Body of pancreas (tissue), 4 donors: ENCODE data around the gene CTSF. TPM values are rescaled to one million over a fixed set of nuclear protein-coding genes. Genes with fewer than 3 reads are reported as not detected.

ENCODE experiments used
- ATAC-seq: fragments of 150-250 bp; one replicate; pipeline ENCODE4 v1.9.1; 2016
- DNase-seq, 4 donors: peaks; one replicate each; pipeline ENCODE4 v3.0.0-alpha.2; 2019
- H3K27ac ChIP-seq, 4 donors: fragments of 200-600 bp; sonication (generic); 1 replicate in 3 of 4; 2 replicates in 1 of 4; pipeline versions ENCODE4 v1.5.1 to v1.6.1; 2016 to 2019; ENCODE audit warnings: mild to moderate bottlenecking in 1 of 4, mixed read lengths in 1 of 4, moderate library complexity in 1 of 4
- H3K27me3 ChIP-seq, 2 donors: fragments of 200-600 bp; sonication (generic); one replicate each; pipeline ENCODE4 v1.6.0; 2016; ENCODE audit warnings: mild to moderate bottlenecking in 1 of 2
- H3K36me3 ChIP-seq, 2 donors: fragments of 200-600 bp; sonication (generic); replicated peaks in 1 of 2; 2 replicates each; pipeline ENCODE4 v1.5.1; 2016; ENCODE audit warnings: low read depth in 2 of 2; ENCODE audit not compliant: insufficient read depth in 1 of 2
- H3K4me1 ChIP-seq: fragments of 200-600 bp; sonication (generic); one replicate; pipeline ENCODE4 v1.6.0; 2016
- H3K4me3 ChIP-seq, 2 donors: fragments of 200-600 bp; sonication (generic); 1 replicate in 1 of 2; 2 replicates in 1 of 2; pipeline ENCODE4 v1.5.1; 2016 to 2019
- H3K9me3 ChIP-seq, 3 donors: fragments of 200-600 bp; sonication (generic); 1 replicate in 2 of 3; 2 replicates in 1 of 3; pipeline ENCODE4 v1.5.1; 2016
- CTCF ChIP-seq, 7 experiments: fragments of 450-650 bp in 4 of 7; fragments of 200-600 bp in 3 of 7; sonication (generic) in 3 of 7; IDR thresholded peaks; one replicate each; pipeline ENCODE4 v1.5.1; 2016 to 2019; ENCODE audit warnings: antibody characterized with exemption in 7 of 7
- POLR2A ChIP-seq, 3 donors: fragments of 450-650 bp; IDR thresholded peaks; one replicate each; pipeline ENCODE4 v1.6.1; 2016; ENCODE audit warnings: antibody characterized with exemption in 3 of 3, mild to moderate bottlenecking in 2 of 3
- WGBS, 2 donors: methylation state at CpG; one replicate each; pipeline ENCODE4 v1.1.5; 2017; 5-methylcytosine and 5-hydroxymethylcytosine counted together
- intact Hi-C: fragments of 100-400 bp; cut with DNase I; formaldehyde crosslinking; loops from one replicate; pipeline ENCODE4 v1.15.1; 2023
- total RNA-seq, 2 donors: library from RNA; depleted of rRNA; stranded (reverse); fragments of >200 nt; gene quantifications; one replicate each; pipeline ENCODE4 v1.1.0, GENCODE V29; 2016

The CTSF gene
- total RNA-seq, 2 donors from 2014 or later = 55.8 to 61.3 TPM

- no peak for TF ChIP-seq CTCF (IDR thresholded peaks at IDR 0.05)
- no peak for TF ChIP-seq POLR2A (IDR thresholded peaks at IDR 0.05)
- Histone ChIP-seq H3K9me3 (no peaks in the 10 kb centered on the region), H3K27ac (no peak overlapping the region), H3K4me3 (no peak overlapping the region), H3K36me3 (no peaks in the 10 kb centered on the region), H3K4me1 (no peaks in the 10 kb centered on the region), H3K27me3 (no peaks in the 10 kb centered on the region)
- DNase-seq = no peak
- intact Hi-C loops = no loop called here
- WGBS, 2 donors = 94 to 95% methylated on average over 7 to 11 of the region's 11 CpGs
- ATAC-seq = no peak
Measured at GRCh38 chr11:66531841-66532240, 36.6 kb downstream of the CTSF start.

- Histone ChIP-seq H3K4me3 (no peak overlapping the region), H3K4me1 (no peaks in the 10 kb centered on the region), H3K27ac (no peak overlapping the region), H3K36me3 (no peaks in the 10 kb centered on the region), H3K9me3 (no peaks in the 10 kb centered on the region), H3K27me3 (no peaks in the 10 kb centered on the region)
- intact Hi-C loops = no loop called here
- no peak for DNase-seq
- no peak for TF ChIP-seq CTCF (IDR thresholded peaks at IDR 0.05)
- no peak for TF ChIP-seq POLR2A (IDR thresholded peaks at IDR 0.05)
- WGBS, 2 donors = 80 to 87% methylated on average over 6 to 9 of the region's 10 CpGs
- ATAC-seq = no peak
Measured at GRCh38 chr11:66530927-66531709, 37.3 kb downstream of the CTSF start.

- no peaks in the 10 kb centered on the region for H3K4me1 ChIP-seq
- TF ChIP-seq POLR2A (IDR thresholded peaks at IDR 0.05) (no peak), CTCF (IDR thresholded peaks at IDR 0.05) (no peak)
- no peak for ATAC-seq
- 90 to 92% methylated on average over 13 of the region's 13 CpGs for WGBS, 2 donors
- H3K27me3 ChIP-seq = no peaks in the 10 kb centered on the region
- no peaks in the 10 kb centered on the region for H3K9me3 ChIP-seq
- intact Hi-C loops = no loop called here
- H3K27ac ChIP-seq = no peak overlapping the region
- H3K4me3 ChIP-seq = no peak overlapping the region
- H3K36me3 ChIP-seq = no peaks in the 10 kb centered on the region
- no peak for DNase-seq
Measured at GRCh38 chr11:66529655-66530054, 38.8 kb downstream of the CTSF start.

- WGBS, 2 donors = 80 to 82% methylated on average over 10 of the region's 10 CpGs
- TF ChIP-seq CTCF (IDR thresholded peaks at IDR 0.05) (no peak), POLR2A (IDR thresholded peaks at IDR 0.05) (no peak)
- Histone ChIP-seq H3K4me1 (no peaks in the 10 kb centered on the region), H3K36me3 (no peaks in the 10 kb centered on the region), H3K9me3 (no peaks in the 10 kb centered on the region), H3K27ac (no peak overlapping the region), H3K27me3 (no peaks in the 10 kb centered on the region), H3K4me3 (no peak overlapping the region)
- ATAC-seq = no peak
- intact Hi-C loops = no loop called here
- DNase-seq = no peak
Measured at GRCh38 chr11:66529069-66529468, 39.3 kb downstream of the CTSF start.
